Thoracic aorta (tissue), 2 donors: ENCODE data around the gene PTEN. TPM values are rescaled to one million over a fixed set of nuclear protein-coding genes. Genes with fewer than 3 reads are reported as not detected.

Experiments
- ATAC-seq: fragments of 150-250 bp; one replicate; pipeline ENCODE4 v1.8.0; 2017; ENCODE audit warnings: low read depth; ENCODE audit not compliant: insufficient number of reproducible peaks, low FRiP score
- DNase-seq: peaks from one replicate; pipeline ENCODE4 v3.0.0-alpha.2; 2020; ENCODE audit warnings: low spot score
- H3K27ac ChIP-seq, 2 donors: fragments of 200-600 bp; sonication (generic); 1 replicate in 1 of 2; 2 replicates in 1 of 2; pipeline ENCODE4 v1.5.1; 2016; ENCODE audit warnings: mild to moderate bottlenecking in 2 of 2, moderate library complexity in 2 of 2
- H3K27me3 ChIP-seq: fragments of 200-600 bp; sonication (generic); replicated peaks from 2 replicates; pipeline ENCODE4 v1.6.0; 2016; ENCODE audit warnings: mild to moderate bottlenecking; ENCODE audit not compliant: insufficient read depth
- H3K36me3 ChIP-seq: fragments of 200-600 bp; sonication (generic); one replicate; pipeline ENCODE4 v1.5.1; 2016
- H3K4me1 ChIP-seq, 2 donors: fragments of 200-600 bp; sonication (generic); 1 replicate in 1 of 2; 2 replicates in 1 of 2; pipeline versions ENCODE4 v1.5.1 to v1.6.0; 2016; ENCODE audit warnings: low read depth in 2 of 2, mild to moderate bottlenecking in 1 of 2; ENCODE audit not compliant: control insufficient read depth in 1 of 2
- H3K4me3 ChIP-seq: fragments of 200-600 bp; sonication (generic); 2 replicates; pipeline ENCODE4 v1.5.1; 2016; ENCODE audit warnings: mild to moderate bottlenecking
- H3K9me3 ChIP-seq: fragments of 200-600 bp; sonication (generic); 2 replicates; pipeline ENCODE4 v1.5.1; 2016
- total RNA-seq, 2 donors: library from RNA; depleted of rRNA; stranded (reverse); fragments of >200 nt; gene quantifications; one replicate each; pipeline versions ENCODE4 v1.1.0 to v1.2.3, GENCODE V29; 2016
- TF ChIP-seq, protein P1 (sequence below): fragments of 200-600 bp; sonication (generic); IDR thresholded peaks from one replicate; pipeline ENCODE4 v1.5.1; 2019; ENCODE audit warnings: antibody characterized with exemption

PTEN gene
- total RNA-seq, 2 donors from 2014 or later: 146 to 168 TPM

DNA sequence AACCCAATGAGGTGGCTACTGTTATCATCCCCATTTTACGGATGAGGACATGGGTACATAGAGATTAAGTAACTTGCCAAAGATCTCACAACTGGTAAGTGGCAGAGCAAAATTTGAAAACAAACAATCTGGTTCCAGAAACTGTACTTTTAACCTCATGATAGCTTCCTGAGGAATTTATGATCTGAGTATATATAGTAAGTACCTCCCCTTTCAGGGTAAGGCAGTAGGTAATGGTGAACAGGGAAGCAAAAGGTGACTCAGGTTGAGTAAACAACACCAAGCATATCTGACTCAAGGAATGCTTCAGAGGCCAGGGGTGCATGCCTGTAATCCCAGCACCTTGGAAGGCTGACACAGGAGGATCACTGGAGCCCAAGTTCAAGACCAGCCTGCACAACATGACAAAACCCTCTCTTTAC lies 21.2 kb upstream of the PTEN start:
- ATAC-seq: no peak
- H3K27me3 ChIP-seq: no peaks in the 10 kb centered on the region
- H3K27ac ChIP-seq: no peak overlapping the region
- H3K4me3 ChIP-seq: no peak overlapping the region
- no peaks in the 10 kb centered on the region for H3K9me3 ChIP-seq
- TF ChIP-seq, protein P1, sequence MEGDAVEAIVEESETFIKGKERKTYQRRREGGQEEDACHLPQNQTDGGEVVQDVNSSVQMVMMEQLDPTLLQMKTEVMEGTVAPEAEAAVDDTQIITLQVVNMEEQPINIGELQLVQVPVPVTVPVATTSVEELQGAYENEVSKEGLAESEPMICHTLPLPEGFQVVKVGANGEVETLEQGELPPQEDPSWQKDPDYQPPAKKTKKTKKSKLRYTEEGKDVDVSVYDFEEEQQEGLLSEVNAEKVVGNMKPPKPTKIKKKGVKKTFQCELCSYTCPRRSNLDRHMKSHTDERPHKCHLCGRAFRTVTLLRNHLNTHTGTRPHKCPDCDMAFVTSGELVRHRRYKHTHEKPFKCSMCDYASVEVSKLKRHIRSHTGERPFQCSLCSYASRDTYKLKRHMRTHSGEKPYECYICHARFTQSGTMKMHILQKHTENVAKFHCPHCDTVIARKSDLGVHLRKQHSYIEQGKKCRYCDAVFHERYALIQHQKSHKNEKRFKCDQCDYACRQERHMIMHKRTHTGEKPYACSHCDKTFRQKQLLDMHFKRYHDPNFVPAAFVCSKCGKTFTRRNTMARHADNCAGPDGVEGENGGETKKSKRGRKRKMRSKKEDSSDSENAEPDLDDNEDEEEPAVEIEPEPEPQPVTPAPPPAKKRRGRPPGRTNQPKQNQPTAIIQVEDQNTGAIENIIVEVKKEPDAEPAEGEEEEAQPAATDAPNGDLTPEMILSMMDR: no peak
- DNase-seq: no peak
- H3K4me1 ChIP-seq: peaks cover 6 to 7% of the 10 kb centered on the region in 2 donors
- H3K36me3 ChIP-seq: no peaks in the 10 kb centered on the region

DNA sequence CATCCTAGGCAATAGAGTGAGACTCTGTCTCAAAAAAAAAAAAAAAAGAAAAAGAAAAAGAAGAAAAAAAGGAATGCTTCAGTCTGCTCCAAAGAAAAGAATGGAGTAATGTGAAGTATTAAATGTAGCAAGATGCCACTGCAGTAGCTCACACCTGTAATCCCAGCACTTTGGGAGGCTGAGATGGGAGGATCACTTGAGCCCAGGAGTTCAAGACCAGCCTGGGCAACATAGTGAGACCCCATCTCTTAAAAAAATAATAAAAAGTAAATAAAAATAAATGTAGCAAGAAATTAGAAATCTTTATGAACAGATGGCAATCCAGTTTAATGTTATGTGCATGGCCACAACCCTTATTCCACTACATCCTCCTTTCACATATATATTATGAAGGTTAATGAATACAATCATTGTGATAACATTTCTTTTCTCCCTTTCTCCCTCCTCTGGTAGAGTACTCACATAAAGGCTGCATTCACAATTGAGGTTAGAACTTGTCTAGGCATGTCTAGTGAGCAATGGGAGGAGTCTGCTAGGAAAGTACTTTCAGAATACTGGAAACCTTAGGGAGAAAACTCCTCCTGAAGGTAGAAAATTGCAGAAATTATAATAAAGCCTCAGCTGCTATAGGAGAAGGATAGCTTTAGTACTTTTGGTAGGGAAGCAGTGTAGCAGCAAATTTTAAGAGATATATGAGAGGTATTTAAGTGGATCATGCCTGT lies 20.5 kb upstream of the PTEN start:
- DNase-seq: no peak
- TF ChIP-seq, protein P1: no peak
- no peak for ATAC-seq
- Histone ChIP-seq H3K36me3 (no peaks in the 10 kb centered on the region), H3K4me3 (no peak overlapping the region), H3K27ac (no peak overlapping the region), H3K9me3 (no peaks in the 10 kb centered on the region), H3K4me1 (peaks cover 6 to 7% of the 10 kb centered on the region in 2 donors), H3K27me3 (no peaks in the 10 kb centered on the region)

DNA sequence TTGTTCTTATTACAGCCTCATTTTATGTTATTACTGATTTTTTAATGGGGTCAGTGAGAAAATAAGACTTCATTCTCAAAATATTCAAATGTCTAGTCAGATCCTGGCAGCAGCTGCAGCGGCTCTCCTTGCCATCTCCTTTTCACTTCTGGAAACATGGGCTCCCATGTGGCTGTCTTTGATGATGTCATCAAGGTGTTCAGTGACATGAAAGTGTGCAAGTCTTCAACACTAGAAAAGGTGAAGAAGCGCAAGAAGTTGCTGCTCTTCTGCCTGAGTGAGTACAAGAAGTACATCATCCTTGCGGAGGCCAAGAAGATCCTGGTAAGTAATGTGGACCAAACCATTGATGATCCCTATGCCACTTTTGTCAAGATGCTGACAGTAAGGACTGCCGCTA lies 19.7 kb upstream of the PTEN start:
- TF ChIP-seq, protein P1: no peak
- Histone ChIP-seq H3K27ac (no peak overlapping the region), H3K36me3 (no peaks in the 10 kb centered on the region), H3K4me3 (no peak overlapping the region), H3K4me1 (peaks cover 3 to 6% of the 10 kb centered on the region in 2 donors), H3K27me3 (no peaks in the 10 kb centered on the region), H3K9me3 (no peaks in the 10 kb centered on the region)
- ATAC-seq (no peak), DNase-seq (no peak)

DNA sequence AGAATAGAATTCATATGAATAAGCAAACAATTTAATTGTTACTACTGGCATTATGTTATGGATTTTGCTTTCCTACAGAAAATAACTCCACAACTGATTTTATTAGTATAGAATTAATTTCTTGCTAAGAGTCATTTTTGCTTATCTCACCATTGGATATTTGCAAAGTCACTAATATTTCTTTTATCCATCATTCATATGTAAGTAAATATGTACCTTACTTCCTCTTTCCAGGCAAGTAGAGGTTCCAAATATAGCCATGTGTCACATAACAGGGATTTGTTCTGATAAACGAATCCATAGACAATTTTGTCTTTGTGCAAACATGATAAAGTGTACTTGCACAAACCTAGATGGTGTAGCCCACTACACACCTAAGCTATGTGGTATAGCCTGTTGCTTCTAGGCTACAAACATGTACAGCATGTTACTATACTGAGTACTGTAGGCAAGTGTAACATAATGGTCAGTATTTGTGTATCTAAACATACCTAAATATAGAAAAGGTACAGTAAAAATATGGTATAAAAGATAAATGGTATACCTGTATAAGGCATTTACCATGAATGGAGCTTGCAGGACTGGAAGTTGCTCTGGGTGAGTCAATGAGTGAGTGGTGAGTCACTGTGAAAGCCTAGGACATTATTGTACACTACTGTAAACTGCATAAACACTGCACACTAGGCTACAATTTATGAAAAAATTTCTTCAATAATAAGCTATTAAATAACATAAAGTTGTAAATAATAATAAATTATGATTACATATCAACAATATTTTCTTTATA lies 18.4 kb upstream of the PTEN start:
- no peak for ATAC-seq
- no peak for DNase-seq
- Histone ChIP-seq H3K27me3 (no peaks in the 10 kb centered on the region), H3K36me3 (no peaks in the 10 kb centered on the region), H3K27ac (no peak overlapping the region), H3K4me1 (peaks cover 0 to 6% of the 10 kb centered on the region in 2 donors), H3K9me3 (no peaks in the 10 kb centered on the region), H3K4me3 (no peak overlapping the region)
- TF ChIP-seq, protein P1: no peak

DNA sequence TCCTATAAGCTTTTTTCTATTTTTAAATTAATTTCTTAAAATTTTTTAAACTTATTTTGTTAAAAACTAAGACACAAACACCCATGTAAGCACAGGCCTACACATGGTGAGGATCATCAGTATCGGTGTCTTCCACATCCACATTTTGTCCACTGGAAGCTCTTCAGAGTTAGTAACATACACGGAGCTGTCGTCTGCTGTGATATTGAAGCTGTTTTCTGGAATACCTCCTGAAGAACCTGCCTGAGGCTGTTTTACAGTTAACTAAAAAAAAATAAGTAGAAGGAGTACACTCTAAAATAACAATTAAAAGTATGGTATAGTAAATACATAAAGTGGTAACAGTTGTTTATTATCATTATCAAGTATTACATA lies 17.8 kb upstream of the PTEN start:
- no peaks in the 10 kb centered on the region for H3K9me3 ChIP-seq
- TF ChIP-seq, protein P1: no peak
- no peak overlapping the region for H3K4me3 ChIP-seq
- no peak for ATAC-seq
- no peak for DNase-seq
- H3K36me3 ChIP-seq: no peaks in the 10 kb centered on the region
- H3K27ac ChIP-seq: no peak overlapping the region
- peaks cover 0 to 6% of the 10 kb centered on the region in 2 donors for H3K4me1 ChIP-seq
- H3K27me3 ChIP-seq: no peaks in the 10 kb centered on the region
